ENCODE data around the gene GRIN2C. TPM values are rescaled to one million over a fixed set of nuclear protein-coding genes. Genes with fewer than 3 reads are reported as not detected.

Gene GRIN2C
- total RNA-seq, 1 experiment from 2014 or later: 0.11 TPM

DNA sequence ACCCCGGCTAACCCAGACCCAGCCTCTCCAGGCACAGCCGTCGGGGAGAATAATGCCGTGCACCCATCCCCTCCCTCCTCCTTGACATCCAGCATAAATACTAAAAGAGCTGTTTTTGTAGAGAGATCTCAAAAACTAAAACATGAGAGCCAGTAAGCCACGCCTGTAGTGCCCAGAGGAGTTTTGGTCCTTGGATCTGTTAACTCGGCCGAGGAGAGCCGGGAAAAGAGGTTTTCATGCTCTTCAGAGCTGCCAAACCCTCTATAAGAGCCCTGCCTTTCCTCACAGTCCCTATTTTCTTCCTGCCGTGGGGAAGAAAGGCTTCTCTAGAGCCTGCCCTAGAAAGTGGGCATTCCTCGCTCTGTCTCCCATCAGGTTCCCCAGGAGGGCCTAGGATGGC lies 53.4 kb downstream of the GRIN2C start:
- Histone ChIP-seq H3K27ac (no peak overlapping the region), H3K9me3 (ENCODE audit: insufficient read depth, low read depth) (no peaks in the 10 kb centered on the region), H3K4me3 (no peak overlapping the region), H3K9me2 (ENCODE audit: insufficient read depth) (no peaks in the 10 kb centered on the region), H3K27me3 (ENCODE audit: insufficient read depth, low read depth) (no peaks in the 10 kb centered on the region), H3K79me2 (ENCODE audit: low read depth) (no peaks in the 10 kb centered on the region), H3F3A (ENCODE audit: insufficient read depth, low read depth) (no peaks in the 10 kb centered on the region), H3K4me2 (no peak overlapping the region), H2AFZ (no peak overlapping the region), H4K20me1 (ENCODE audit: insufficient read depth) (no peaks in the 10 kb centered on the region), H3K4me1 (replicated peaks; ENCODE audit: insufficient read depth) (no peaks in the 10 kb centered on the region), H3K36me3 (ENCODE audit: low read depth) (no peaks in the 10 kb centered on the region)
- intact Hi-C loops (cut with micrococcal nuclease; ENCODE audit: unreplicated experiment): no loop called here
- TF ChIP-seq EZH2 (IDR thresholded peaks at IDR 0.05; ENCODE audit: low read depth): no peak
- TF ChIP-seq, protein P1, sequence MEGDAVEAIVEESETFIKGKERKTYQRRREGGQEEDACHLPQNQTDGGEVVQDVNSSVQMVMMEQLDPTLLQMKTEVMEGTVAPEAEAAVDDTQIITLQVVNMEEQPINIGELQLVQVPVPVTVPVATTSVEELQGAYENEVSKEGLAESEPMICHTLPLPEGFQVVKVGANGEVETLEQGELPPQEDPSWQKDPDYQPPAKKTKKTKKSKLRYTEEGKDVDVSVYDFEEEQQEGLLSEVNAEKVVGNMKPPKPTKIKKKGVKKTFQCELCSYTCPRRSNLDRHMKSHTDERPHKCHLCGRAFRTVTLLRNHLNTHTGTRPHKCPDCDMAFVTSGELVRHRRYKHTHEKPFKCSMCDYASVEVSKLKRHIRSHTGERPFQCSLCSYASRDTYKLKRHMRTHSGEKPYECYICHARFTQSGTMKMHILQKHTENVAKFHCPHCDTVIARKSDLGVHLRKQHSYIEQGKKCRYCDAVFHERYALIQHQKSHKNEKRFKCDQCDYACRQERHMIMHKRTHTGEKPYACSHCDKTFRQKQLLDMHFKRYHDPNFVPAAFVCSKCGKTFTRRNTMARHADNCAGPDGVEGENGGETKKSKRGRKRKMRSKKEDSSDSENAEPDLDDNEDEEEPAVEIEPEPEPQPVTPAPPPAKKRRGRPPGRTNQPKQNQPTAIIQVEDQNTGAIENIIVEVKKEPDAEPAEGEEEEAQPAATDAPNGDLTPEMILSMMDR (conservative IDR thresholded peaks at IDR 0.05): no peak
- ChIA-PET POLR2A (ENCODE audit: unreplicated experiment) (no interaction called here), CTCF (no interaction called here)
- DNase-seq: no peak
- no TSS peak for BruUV-seq (replicated peaks)

- BruUV-seq (replicated peaks): no TSS peak
- no peak for DNase-seq
- no peaks in the 10 kb centered on the region for H3F3A ChIP-seq (ENCODE audit: insufficient read depth, low read depth)
- no peaks in the 10 kb centered on the region for H3K27me3 ChIP-seq (ENCODE audit: insufficient read depth, low read depth)
- ChIA-PET POLR2A (ENCODE audit: unreplicated experiment) (interaction anchor here (0.6 kb wide), 1 partner anchor 9 kb away, joined by 3 read pairs; no protein-coding TSS in a partner anchor), CTCF (no interaction called here)
- no peak overlapping the region for H3K4me3 ChIP-seq
- intact Hi-C loops (cut with micrococcal nuclease; ENCODE audit: unreplicated experiment): no loop called here
- H3K4me2 ChIP-seq: no peak overlapping the region
- H3K4me1 ChIP-seq (replicated peaks; ENCODE audit: insufficient read depth): no peaks in the 10 kb centered on the region
- TF ChIP-seq, protein P1 (conservative IDR thresholded peaks at IDR 0.05): no peak
- TF ChIP-seq EZH2 (IDR thresholded peaks at IDR 0.05; ENCODE audit: low read depth): no peak
- no peak overlapping the region for H2AFZ ChIP-seq
- H3K9me3 ChIP-seq (ENCODE audit: insufficient read depth, low read depth): no peaks in the 10 kb centered on the region
- H3K9me2 ChIP-seq (ENCODE audit: insufficient read depth): no peaks in the 10 kb centered on the region
- H3K27ac ChIP-seq: no peak overlapping the region
- H3K36me3 ChIP-seq (ENCODE audit: low read depth): no peaks in the 10 kb centered on the region
- no peaks in the 10 kb centered on the region for H4K20me1 ChIP-seq (ENCODE audit: insufficient read depth)
- H3K79me2 ChIP-seq (ENCODE audit: low read depth): no peaks in the 10 kb centered on the region
Observed at GRCh38 chr17:74805591-74805991, 54.1 kb downstream of the GRIN2C start.

- DNase-seq: no peak
- H2AFZ ChIP-seq: no peak overlapping the region
- intact Hi-C loops (cut with micrococcal nuclease; ENCODE audit: unreplicated experiment): no loop called here
- H3K9me2 ChIP-seq (ENCODE audit: insufficient read depth): no peaks in the 10 kb centered on the region
- H3K4me1 ChIP-seq (replicated peaks; ENCODE audit: insufficient read depth): no peaks in the 10 kb centered on the region
- no peaks in the 10 kb centered on the region for H3K27me3 ChIP-seq (ENCODE audit: insufficient read depth, low read depth)
- H3K36me3 ChIP-seq (ENCODE audit: low read depth): no peaks in the 10 kb centered on the region
- no peaks in the 10 kb centered on the region for H3K79me2 ChIP-seq (ENCODE audit: low read depth)
- BruUV-seq (replicated peaks): no TSS peak
- TF ChIP-seq EZH2 (IDR thresholded peaks at IDR 0.05; ENCODE audit: low read depth): no peak
- TF ChIP-seq, protein P1 (conservative IDR thresholded peaks at IDR 0.05): no peak
- no peaks in the 10 kb centered on the region for H3F3A ChIP-seq (ENCODE audit: insufficient read depth, low read depth)
- H3K4me3 ChIP-seq: no peak overlapping the region
- ChIA-PET CTCF (no interaction called here), POLR2A (ENCODE audit: unreplicated experiment) (no interaction called here)
- H4K20me1 ChIP-seq (ENCODE audit: insufficient read depth): no peaks in the 10 kb centered on the region
- no peak overlapping the region for H3K27ac ChIP-seq
- H3K4me2 ChIP-seq: no peak overlapping the region
- no peaks in the 10 kb centered on the region for H3K9me3 ChIP-seq (ENCODE audit: insufficient read depth, low read depth)
Observed at GRCh38 chr17:74804683-74805082, 55.0 kb downstream of the GRIN2C start.

All from PC-9 (cell line).